ENCODE data around the gene PTPN7. TPM values are rescaled to one million over a fixed set of nuclear protein-coding genes. Genes with fewer than 3 reads are reported as not detected.
A peak's percentile ranks its signal among the peaks of the same experiment; 100 is the strongest.

Gene PTPN7
- total RNA-seq, 1 donor from 2014 or later: 0.44 TPM

DNA sequence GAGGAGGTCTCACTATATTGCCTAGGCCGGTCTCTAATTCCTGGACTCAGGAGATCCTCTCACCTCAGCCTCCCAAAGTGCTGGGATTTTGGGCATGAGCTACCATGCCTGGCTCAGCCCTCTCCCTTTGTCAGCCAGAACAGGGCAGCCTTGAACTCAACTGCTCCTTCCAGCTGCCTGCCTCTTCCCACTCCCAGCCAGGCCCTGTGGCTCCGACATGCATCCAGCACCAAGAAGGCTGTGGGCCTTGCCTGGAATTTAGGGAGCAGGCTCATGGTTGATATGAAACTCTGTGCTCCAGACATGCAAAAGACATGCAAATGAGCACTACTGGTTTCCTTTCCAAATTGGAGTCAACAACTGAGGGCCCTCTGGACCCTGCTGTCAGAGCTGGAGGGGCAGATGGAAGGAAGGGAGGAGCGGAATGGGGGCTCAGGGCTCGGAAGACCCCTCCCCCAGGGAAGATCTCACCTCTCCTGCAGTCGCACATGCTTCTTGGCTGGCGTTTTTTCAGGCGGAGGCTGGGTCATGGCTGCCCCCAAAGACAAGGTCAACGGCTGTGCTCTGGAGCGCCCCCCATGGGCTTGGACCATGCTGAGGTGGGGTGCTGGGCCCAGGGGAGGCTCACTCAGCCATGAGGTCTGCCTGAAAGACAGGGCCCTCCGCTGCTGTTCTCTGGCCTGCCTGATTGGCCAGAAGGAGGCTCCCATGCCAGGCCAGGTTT is 1.4 kb downstream of the PTPN7 start:
- TF ChIP-seq CTCF (IDR thresholded peaks at IDR 0.05; ENCODE audit: borderline replicate concordance): no peak
- Histone ChIP-seq H3K36me3 (no peaks in the 10 kb centered on the region), H3K4me3 (no peak overlapping the region), H3K27me3 (ENCODE audit: low read depth) (no peaks in the 10 kb centered on the region), H3K9me3 (replicated peaks) (no peaks in the 10 kb centered on the region), H3K27ac (replicated peaks) (no peak overlapping the region), H3K4me1 (peaks cover 11% of the 10 kb centered on the region)
- intact Hi-C loops (cut with micrococcal nuclease): no loop called here
- no peak for DNase-seq

GRCh38 chr1:202157945-202158344 is 2.5 kb downstream of the PTPN7 start:
- no peaks in the 10 kb centered on the region for H3K9me3 ChIP-seq (replicated peaks)
- no peak for DNase-seq
- H3K27ac ChIP-seq (replicated peaks): no peak overlapping the region
- no peaks in the 10 kb centered on the region for H3K36me3 ChIP-seq
- intact Hi-C loops (cut with micrococcal nuclease): no loop called here
- H3K4me1 ChIP-seq: peaks cover 11% of the 10 kb centered on the region
- no peak for TF ChIP-seq CTCF (IDR thresholded peaks at IDR 0.05; ENCODE audit: borderline replicate concordance)
- no peak overlapping the region for H3K4me3 ChIP-seq
- H3K27me3 ChIP-seq (ENCODE audit: low read depth): no peaks in the 10 kb centered on the region

- Histone ChIP-seq H3K4me3 (no peak overlapping the region), H3K4me1 (peaks cover 11% of the 10 kb centered on the region)
- intact Hi-C loops (cut with micrococcal nuclease): no loop called here
These were observed 3.8 kb downstream of the PTPN7 start for GRCh38 chr1:202156590-202156989.

GRCh38 chr1:202155478-202156021 is 4.9 kb downstream of the PTPN7 start:
- H3K27me3 ChIP-seq (ENCODE audit: low read depth): no peaks in the 10 kb centered on the region
- H3K36me3 ChIP-seq: no peaks in the 10 kb centered on the region
- peaks cover 11% of the 10 kb centered on the region for H3K4me1 ChIP-seq
- no peak overlapping the region for H3K4me3 ChIP-seq
- no peak for TF ChIP-seq CTCF (IDR thresholded peaks at IDR 0.05; ENCODE audit: borderline replicate concordance)
- peak; percentile 44 for DNase-seq
- intact Hi-C loops (cut with micrococcal nuclease): no loop called here
- H3K27ac ChIP-seq (replicated peaks): no peak overlapping the region
- no peaks in the 10 kb centered on the region for H3K9me3 ChIP-seq (replicated peaks)

More at GRCh38 chr1:202156590-202156989, 3.8 kb downstream of the PTPN7 start:
- H3K27me3 ChIP-seq (ENCODE audit: low read depth): no peaks in the 10 kb centered on the region
- no peaks in the 10 kb centered on the region for H3K9me3 ChIP-seq (replicated peaks)
- no peak for TF ChIP-seq CTCF (IDR thresholded peaks at IDR 0.05; ENCODE audit: borderline replicate concordance)
- DNase-seq: no peak
- no peaks in the 10 kb centered on the region for H3K36me3 ChIP-seq
- no peak overlapping the region for H3K27ac ChIP-seq (replicated peaks)

DNA sequence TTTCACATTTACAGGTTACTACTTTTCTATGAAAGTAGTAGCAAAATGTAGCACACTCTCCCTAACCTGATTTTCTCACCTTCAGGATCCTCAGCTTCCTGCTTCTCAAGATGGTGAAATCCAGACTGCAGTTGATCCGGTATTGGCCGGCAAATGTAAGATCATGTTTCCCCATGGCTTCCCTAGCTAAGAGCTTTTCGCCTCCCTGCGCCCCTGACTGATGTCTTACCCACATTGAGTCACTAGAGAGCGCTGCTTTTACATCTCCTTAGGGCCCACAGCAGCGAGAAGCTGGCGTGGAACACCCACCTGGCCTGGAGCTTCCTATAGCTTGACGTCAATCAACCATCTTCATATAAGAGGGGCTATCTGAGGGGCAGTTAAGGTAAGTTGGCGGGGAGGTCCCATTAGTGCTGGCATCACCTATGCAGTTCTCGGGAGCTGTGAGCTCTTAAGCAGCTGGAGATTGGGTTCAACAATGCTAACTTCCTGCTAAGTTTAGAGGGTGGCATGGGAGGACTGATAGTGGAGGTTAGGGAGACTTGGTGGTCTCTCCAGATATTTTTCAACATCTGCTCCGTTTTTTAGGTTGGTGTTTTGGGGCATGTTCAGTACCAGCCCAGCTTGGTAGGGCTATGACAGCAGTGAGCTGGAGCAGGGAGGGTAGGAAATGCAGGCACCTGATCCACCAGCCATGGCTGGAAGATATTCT is 5.5 kb downstream of the PTPN7 start:
- no peaks in the 10 kb centered on the region for H3K36me3 ChIP-seq
- no peak overlapping the region for H3K27ac ChIP-seq (replicated peaks)
- intact Hi-C loops (cut with micrococcal nuclease): no loop called here
- no peaks in the 10 kb centered on the region for H3K9me3 ChIP-seq (replicated peaks)
- no peak for DNase-seq
- peak; percentile 51 for TF ChIP-seq CTCF (IDR thresholded peaks at IDR 0.05; ENCODE audit: borderline replicate concordance)
- no peaks in the 10 kb centered on the region for H3K27me3 ChIP-seq (ENCODE audit: low read depth)
- H3K4me3 ChIP-seq: no peak overlapping the region
- H3K4me1 ChIP-seq: peaks cover 11% of the 10 kb centered on the region
